H9 (cell line): ENCODE data around the gene PRDX3. TPM values are rescaled to one million over a fixed set of nuclear protein-coding genes. Genes with fewer than 3 reads are reported as not detected.

Source experiments
- DNase-seq: peaks from one replicate; pipeline ENCODE4 v3.0.0-alpha.2; 2017
- H2AFZ ChIP-seq: one replicate; pipeline ENCODE4 v1.6.1; 2013; ENCODE audit warnings: mild to moderate bottlenecking, low read length, control low read depth, moderate library complexity
- H2AK5ac ChIP-seq: 2 replicates; pipeline ENCODE4 v1.6.1; 2013; ENCODE audit warnings: low read length, control low read depth, mixed read lengths; ENCODE audit not compliant: insufficient read length
- H2BK120ac ChIP-seq: one replicate; pipeline ENCODE4 v1.6.1; 2013; ENCODE audit warnings: low read depth, mild to moderate bottlenecking, low read length, control low read depth, inconsistent platforms; ENCODE audit not compliant: poor library complexity, severe bottlenecking
- H2BK12ac ChIP-seq: 2 replicates; pipeline ENCODE4 v1.6.1; 2013; ENCODE audit warnings: low read length, control low read depth, mixed read lengths, low read depth; ENCODE audit not compliant: insufficient read length
- H2BK15ac ChIP-seq: 2 replicates; pipeline ENCODE4 v1.6.1; 2013; ENCODE audit warnings: low read depth, low read length, control low read depth
- H2BK20ac ChIP-seq: one replicate; pipeline ENCODE4 v1.6.1; 2013; ENCODE audit warnings: low read depth, mild to moderate bottlenecking, low read length, control low read depth, inconsistent platforms; ENCODE audit not compliant: poor library complexity, severe bottlenecking
- H2BK5ac ChIP-seq: 2 replicates; pipeline ENCODE4 v1.6.1; 2013; ENCODE audit warnings: low read length, control low read depth, mixed read lengths; ENCODE audit not compliant: insufficient read length
- H3K14ac ChIP-seq: 2 replicates; pipeline ENCODE4 v1.6.1; 2013; ENCODE audit warnings: low read length, control low read depth; ENCODE audit not compliant: insufficient read depth
- H3K18ac ChIP-seq: 2 replicates; pipeline ENCODE4 v1.6.1; 2013; ENCODE audit warnings: low read depth, mild to moderate bottlenecking, mixed read lengths, low read length, control low read depth; ENCODE audit not compliant: insufficient read length
- H3K23ac ChIP-seq: 2 replicates; pipeline ENCODE4 v1.6.1; 2013; ENCODE audit warnings: low read length, control low read depth, mixed read lengths, low read depth; ENCODE audit not compliant: insufficient read length
- H3K23me2 ChIP-seq: 2 replicates; pipeline ENCODE4 v1.6.1; 2013; ENCODE audit warnings: low read depth, mild to moderate bottlenecking, mixed read lengths, low read length, control low read depth; ENCODE audit not compliant: insufficient read length, poor library complexity, severe bottlenecking
- H3K27ac ChIP-seq: 2 replicates; pipeline ENCODE4 v1.5.1; 2013; ENCODE audit warnings: low read length, control low read depth, mixed read lengths, low read depth; ENCODE audit not compliant: insufficient read length
- H3K27me3 ChIP-seq: 2 replicates; pipeline ENCODE4 v1.6.1; 2013; ENCODE audit warnings: low read length, control low read depth, inconsistent platforms; ENCODE audit not compliant: insufficient read depth
- H3K4ac ChIP-seq: 2 replicates; pipeline ENCODE4 v1.6.1; 2013; ENCODE audit warnings: low read depth, mild to moderate bottlenecking, control low read depth, inconsistent platforms, low read length, moderate library complexity
- H3K4me1 ChIP-seq: 2 replicates; pipeline ENCODE4 v1.6.1; 2013; ENCODE audit warnings: low read length, control low read depth, inconsistent platforms; ENCODE audit not compliant: insufficient read depth
- H3K4me2 ChIP-seq: 2 replicates; pipeline ENCODE4 v1.6.1; 2013; ENCODE audit warnings: low read length, control low read depth, mixed read lengths; ENCODE audit not compliant: insufficient read length, insufficient read depth
- H3K56ac ChIP-seq: 2 replicates; pipeline ENCODE4 v1.6.1; 2013; ENCODE audit warnings: low read depth, mild to moderate bottlenecking, mixed read lengths, low read length, control low read depth; ENCODE audit not compliant: insufficient read length
- H3K79me1 ChIP-seq: 2 replicates; pipeline ENCODE4 v1.6.1; 2013; ENCODE audit warnings: low read depth, mild to moderate bottlenecking, moderate library complexity, low read length, control low read depth, inconsistent platforms; ENCODE audit not compliant: insufficient read depth, poor library complexity, severe bottlenecking
- H3K79me2 ChIP-seq: 2 replicates; pipeline ENCODE4 v1.6.1; 2013; ENCODE audit warnings: low read length, control low read depth, inconsistent platforms; ENCODE audit not compliant: insufficient read depth
- H3K9ac ChIP-seq: 2 replicates; pipeline ENCODE4 v1.6.1; 2013; ENCODE audit warnings: low read length, control low read depth, mixed read lengths; ENCODE audit not compliant: insufficient read length; ENCODE audit errors: extremely low read depth
- H3K9me3 ChIP-seq: one replicate; pipeline ENCODE4 v1.6.1; 2013; ENCODE audit warnings: low read depth, low read length, inconsistent platforms; ENCODE audit not compliant: control insufficient read depth
- H3T11ph ChIP-seq: one replicate; pipeline ENCODE4 v1.6.1; 2013; ENCODE audit warnings: mild to moderate bottlenecking, low read length, control low read depth, inconsistent platforms
- H4K20me1 ChIP-seq: one replicate; pipeline ENCODE4 v1.6.1; 2013; ENCODE audit not compliant: control insufficient read depth, insufficient read length, insufficient read depth
- H4K5ac ChIP-seq: 2 replicates; pipeline ENCODE4 v1.6.1; 2013; ENCODE audit warnings: low read depth, mild to moderate bottlenecking, mixed read lengths, low read length, control low read depth; ENCODE audit not compliant: insufficient read length
- H4K8ac ChIP-seq: replicated peaks from 2 replicates; pipeline ENCODE4 v1.6.1; 2013; ENCODE audit warnings: low read length, control low read depth, mixed read lengths, low read depth; ENCODE audit not compliant: insufficient read length
- H4K91ac ChIP-seq: 2 replicates; pipeline ENCODE4 v1.6.1; 2013; ENCODE audit warnings: low read depth, mild to moderate bottlenecking, moderate library complexity, mixed read lengths, low read length, control low read depth; ENCODE audit not compliant: insufficient read length
- H3K27ac Mint-ChIP-seq, 3 experiments: 2 replicates in 2 of 3; 3 replicates in 1 of 3; pipeline ENCODE4 v1.8.0; 2020 to 2021; ENCODE audit warnings: mixed read lengths in 3 of 3, mild to moderate bottlenecking in 1 of 3, moderate library complexity in 1 of 3
- H3K27me3 Mint-ChIP-seq: 2 replicates; pipeline ENCODE4 v1.8.0; 2021; ENCODE audit warnings: low read depth, mild to moderate bottlenecking, moderate library complexity, mixed read lengths
- H3K36me3 Mint-ChIP-seq, 3 experiments: 2 replicates in 2 of 3; 3 replicates in 1 of 3; pipeline ENCODE4 v1.8.0; 2020 to 2021; ENCODE audit warnings: low read depth in 3 of 3, mixed read lengths in 3 of 3; ENCODE audit not compliant: insufficient read depth in 1 of 3
- H3K4me1 Mint-ChIP-seq, 2 experiments: 2 replicates each; pipeline ENCODE4 v1.8.0; 2020; ENCODE audit warnings: mixed read lengths in 2 of 2
- H3K4me3 Mint-ChIP-seq, 2 experiments: 2 replicates in 1 of 2; 3 replicates in 1 of 2; pipeline ENCODE4 v1.8.0; 2020 to 2021; ENCODE audit warnings: mild to moderate bottlenecking in 2 of 2, mixed read lengths in 2 of 2, moderate library complexity in 1 of 2
- H3K9me3 Mint-ChIP-seq, 2 experiments: 2 replicates in 1 of 2; 3 replicates in 1 of 2; pipeline ENCODE4 v1.8.0; 2020; ENCODE audit warnings: mild to moderate bottlenecking in 2 of 2, mixed read lengths in 2 of 2, moderate library complexity in 1 of 2
- CTCF ChIP-seq: fragments of 200-600 bp; sonication (generic); conservative IDR thresholded peaks from 3 replicates; pipeline ENCODE4 v1.8.0; 2021; ENCODE audit warnings: antibody characterized with exemption, mild to moderate bottlenecking
- WGBS: extraction: QIAGEN DNeasy Blood & Tissue Kit; methylation state at CpG from one replicate; pipeline ENCODE4 v1.1.7; 2013; ENCODE audit warnings: missing lambda C conversion rate, low lambda C conversion rate, mixed read lengths; ENCODE audit not compliant: insufficient read length; ENCODE audit errors: extremely low coverage; 5-methylcytosine and 5-hydroxymethylcytosine counted together
- total RNA-seq: library from RNA; stranded (reverse); gene quantifications from 2 replicates; pipeline ENCODE4 v1.2.1, GENCODE V29; 2021

PRDX3 gene
- total RNA-seq, 1 experiment from 2014 or later = 181 TPM

DNA sequence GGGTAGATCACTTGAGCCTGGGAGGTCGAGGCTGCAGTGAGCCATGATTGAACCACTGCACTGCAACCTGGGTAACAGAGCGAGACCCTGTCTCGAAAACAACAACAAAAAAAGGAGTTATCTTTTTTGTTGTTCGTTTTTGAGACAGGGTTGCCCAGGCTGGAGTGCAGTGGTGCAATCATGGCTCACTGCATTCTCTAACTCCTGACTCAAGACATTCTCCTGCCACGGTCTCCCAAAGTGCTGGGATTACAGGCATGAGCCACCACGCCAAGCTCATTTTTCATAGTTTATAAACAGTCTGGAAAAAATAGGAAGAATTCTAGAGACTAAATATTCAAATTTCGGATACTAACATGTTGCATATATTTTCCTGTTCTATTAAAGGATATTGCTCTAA lies 42.5 kb downstream of the PRDX3 start:
- H3K4me1 Mint-ChIP-seq = no peaks in the 10 kb centered on the region
- Histone ChIP-seq H2BK12ac (no peak overlapping the region), H3K27ac (no peak overlapping the region)

More for the DNA sequence above, 42.5 kb downstream of the PRDX3 start:
- H2BK120ac ChIP-seq = no peak overlapping the region
- H2BK5ac ChIP-seq = no peak overlapping the region
- H3K14ac ChIP-seq = no peak overlapping the region
- H4K20me1 ChIP-seq = no peaks in the 10 kb centered on the region
- no peak overlapping the region for H3K4me2 ChIP-seq
- Mint-ChIP-seq H3K4me3 (no peak overlapping the region), H3K9me3 (no peaks in the 10 kb centered on the region), H3K27me3 (no peaks in the 10 kb centered on the region; the same call in 1 of the 2 replicates), H3K36me3 (peaks cover 20 to 51% (median 37%) of the 10 kb centered on the region in 3 experiments; a peak in 6 of 7 replicates), H3K27ac (no peak overlapping the region)
- no peak overlapping the region for H3K56ac ChIP-seq
- H2BK15ac ChIP-seq = no peak overlapping the region
- H3K4ac ChIP-seq = no peak overlapping the region
- no peak for DNase-seq
- H3K9me3 ChIP-seq = no peaks in the 10 kb centered on the region
- no peak overlapping the region for H2AFZ ChIP-seq
- H3K23ac ChIP-seq = no peak overlapping the region
- no peak overlapping the region for H3K9ac ChIP-seq
- no peak overlapping the region for H3K18ac ChIP-seq
- no peak overlapping the region for H4K8ac ChIP-seq
- no peaks in the 10 kb centered on the region for H3K27me3 ChIP-seq
- H2BK20ac ChIP-seq = no peak overlapping the region
- H4K5ac ChIP-seq = no peak overlapping the region
- no peaks in the 10 kb centered on the region for H3K23me2 ChIP-seq
- no peak overlapping the region for H4K91ac ChIP-seq
- no peaks in the 10 kb centered on the region for H3K79me2 ChIP-seq
- no peaks in the 10 kb centered on the region for H3K79me1 ChIP-seq
- no peaks in the 10 kb centered on the region for H3K4me1 ChIP-seq
- no peak overlapping the region for H3T11ph ChIP-seq
- no CpG with 5 or more reads among the region's 7 CpGs for WGBS
- TF ChIP-seq CTCF = no peak
- H2AK5ac ChIP-seq = no peak overlapping the region
